Mesenteric fat pad (tissue), 1 donor: ENCODE measurements around the gene CRYGD. TPM values are rescaled to one million over a fixed set of nuclear protein-coding genes. Genes with fewer than 3 reads are reported as not detected.
"Not testable (repeated sequence)": the region's sequence is repeated elsewhere in the genome, so short reads cannot be mapped to it uniquely, and the experiment has no call there.

Experiments used
- DNase-seq: peaks from one replicate; pipeline ENCODE4 v3.0.0-alpha.2; 2020; ENCODE audit warnings: low spot score
- long read RNA-seq: library from polyadenylated mRNA; unstranded; transcript quantifications from one replicate; pipeline ENCODE4 v2.0.0, GENCODE V29; 2020
- total RNA-seq: library from RNA; stranded (reverse); fragmentation: NEBNext Ultra II Directional; extraction: Animal tissue kit (Norgen Biotek cat#: 25700); gene quantifications from one replicate; pipeline ENCODE4 v1.2.1, GENCODE V29; 2021
- donor health status: DM: yes; HTN: yes; CAD: no.

CRYGD gene
- not detected for total RNA-seq
- long read RNA-seq, result 0 reads

DNA sequence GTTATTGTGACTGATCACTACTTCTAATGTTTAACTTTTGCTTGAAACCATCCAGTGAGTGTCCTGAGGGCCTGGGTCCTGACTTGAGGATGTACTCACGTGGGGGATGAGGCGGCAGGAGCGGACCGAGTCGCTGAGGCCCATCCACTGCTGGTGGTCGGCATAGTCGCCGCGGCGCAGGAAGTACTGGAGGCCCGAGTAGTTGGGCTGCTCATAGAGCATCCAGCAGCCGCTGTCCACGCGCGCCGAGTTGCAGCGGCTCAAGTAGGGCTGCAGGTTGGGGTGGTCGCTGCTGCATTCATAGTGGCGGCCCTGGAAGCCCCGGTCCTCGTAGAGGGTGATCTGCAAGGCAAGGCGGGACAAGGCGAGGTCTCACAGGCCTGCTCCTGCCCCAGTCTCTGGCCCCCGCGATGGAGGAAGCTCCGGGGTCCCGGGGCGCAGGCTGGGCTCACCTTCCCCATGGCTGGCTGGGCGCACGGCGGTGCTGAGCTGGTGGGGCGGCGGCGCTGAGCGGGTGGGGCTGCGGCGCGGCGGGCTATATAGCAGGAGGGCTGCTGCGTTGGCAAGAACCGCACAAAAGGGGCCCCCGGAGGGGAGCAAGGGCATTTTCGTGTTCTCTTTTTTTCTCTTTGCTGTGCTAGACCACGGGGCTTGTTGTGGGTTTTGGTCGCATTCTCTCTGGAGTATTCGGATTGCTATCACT is at the start of gene CRYGD:
Gene CRYGD (minus strand): TSS at position 512 of the 703 bp plus-strand sequence. CDS start 51 bp downstream, at position 461.
- DNase-seq, result not testable (repeated sequence)

DNA sequence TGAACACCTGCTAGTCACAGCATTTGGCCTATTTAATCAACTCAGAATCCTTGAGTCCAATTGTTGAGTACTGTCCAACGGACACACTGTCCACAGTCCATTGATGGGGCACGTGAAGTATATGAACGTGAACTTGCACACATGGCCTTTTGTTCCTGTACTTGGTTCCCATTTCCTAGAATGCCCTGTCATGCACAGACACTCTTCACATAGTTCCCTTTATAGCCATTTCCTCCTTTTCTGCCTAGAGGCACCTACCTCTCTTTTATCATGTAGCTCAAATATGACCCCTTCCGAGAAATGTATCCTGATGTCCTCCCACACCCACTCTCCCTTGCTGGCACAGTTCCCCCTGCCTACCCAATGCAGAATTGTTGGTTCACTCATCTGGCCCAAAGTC is 47.8 kb upstream of the CRYGD start:
- DNase-seq, result no peak

DNA sequence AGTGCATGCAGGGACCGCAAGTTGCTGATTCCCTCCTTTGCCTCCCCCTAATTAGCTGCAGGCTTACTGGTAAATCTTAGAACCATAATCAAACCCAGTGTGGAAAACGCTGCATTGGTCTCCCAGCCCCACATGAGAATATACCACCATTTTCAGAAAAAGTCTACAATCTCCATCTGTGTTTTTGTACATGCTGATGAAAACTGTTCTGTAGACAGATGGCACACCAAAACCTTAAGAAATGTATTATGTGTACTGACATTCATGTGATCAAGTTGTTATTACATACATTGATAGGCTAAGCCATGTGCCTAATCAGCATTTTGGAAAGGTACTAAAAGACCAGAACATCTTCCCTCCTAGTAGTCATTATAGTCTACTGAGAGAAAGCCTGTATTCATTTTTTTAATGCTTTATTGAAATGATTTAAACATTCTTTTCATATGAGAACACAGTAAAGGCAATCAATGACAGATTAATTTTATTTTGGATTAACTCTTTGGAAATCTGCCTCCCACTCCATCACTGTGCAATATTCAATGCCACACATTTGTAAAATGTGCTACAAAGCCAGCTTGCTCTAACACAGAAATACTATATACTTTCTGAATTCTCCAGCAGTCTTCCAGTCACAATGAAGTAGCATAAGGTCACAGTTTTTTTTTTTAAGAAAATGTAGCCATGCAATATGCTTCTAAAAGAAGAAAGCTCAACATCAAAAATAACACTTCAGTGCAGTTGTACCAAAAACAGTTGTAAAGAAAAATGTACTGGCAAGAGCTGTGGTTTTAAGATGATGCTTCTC is 40.8 kb upstream of the CRYGD start:
- DNase-seq, result no peak

DNA sequence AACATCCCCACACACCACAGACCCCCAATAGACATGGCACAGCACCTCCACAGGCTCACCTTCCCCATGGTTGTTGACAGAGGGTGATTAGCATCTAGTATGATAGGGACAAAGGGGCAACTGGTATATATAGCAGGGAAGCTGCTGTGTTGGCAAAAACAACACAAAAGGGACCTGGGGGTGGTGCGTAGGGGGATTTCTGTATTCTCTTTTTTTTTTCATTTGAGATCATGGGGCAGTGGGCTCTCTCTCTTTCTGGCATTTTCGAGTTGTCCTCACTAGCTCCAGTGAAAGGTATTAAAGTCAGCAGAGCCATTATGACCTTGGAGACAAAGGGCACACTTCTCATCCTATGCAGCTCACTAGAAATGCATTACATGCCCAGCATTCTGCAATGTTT is 39.2 kb upstream of the CRYGD start, which contains the start of gene CRYGA:
Gene CRYGA (minus strand): TSS at position 101 of the 400 bp plus-strand sequence. CDS start 33 bp downstream, at position 68.
- DNase-seq, result no peak

DNA sequence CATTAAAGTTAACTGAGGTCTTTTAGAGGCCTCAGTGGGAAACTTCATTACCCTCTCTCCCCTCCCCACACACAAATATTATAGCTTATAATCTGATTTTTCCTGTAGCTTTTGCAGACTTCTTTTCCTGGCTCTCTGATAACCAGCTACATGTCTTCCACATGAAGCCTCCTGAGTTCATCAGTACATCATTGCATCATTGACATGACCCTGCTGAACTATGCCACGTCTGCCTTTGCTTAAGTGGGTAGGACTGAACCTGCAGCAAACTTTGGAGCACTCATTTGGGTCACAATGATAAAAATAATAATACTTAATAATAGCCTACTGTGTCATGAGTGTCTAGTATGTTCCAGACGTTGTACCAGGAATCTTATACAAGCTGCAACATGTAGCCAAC is 32.1 kb upstream of the CRYGD start:
- DNase-seq, result no peak

DNA sequence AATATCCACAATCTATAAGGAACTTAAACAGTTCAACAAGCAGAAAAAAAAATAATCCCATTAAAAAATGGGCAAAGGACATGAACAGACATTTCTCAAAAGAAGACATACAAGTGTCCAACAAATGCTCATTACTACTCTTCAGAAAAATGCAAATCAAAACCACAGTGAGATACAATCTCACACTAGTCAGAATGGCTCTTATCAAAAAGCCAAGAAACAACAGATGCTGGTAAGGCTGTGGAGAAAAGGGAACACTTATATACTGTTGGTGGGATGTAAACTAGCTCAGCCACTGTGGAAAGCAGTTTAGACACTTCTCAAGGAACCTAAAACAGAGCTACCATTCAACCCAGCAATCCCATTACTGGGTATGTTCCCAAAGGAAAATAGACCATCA is 28.8 kb upstream of the CRYGD start:
- DNase-seq, result no peak

DNA sequence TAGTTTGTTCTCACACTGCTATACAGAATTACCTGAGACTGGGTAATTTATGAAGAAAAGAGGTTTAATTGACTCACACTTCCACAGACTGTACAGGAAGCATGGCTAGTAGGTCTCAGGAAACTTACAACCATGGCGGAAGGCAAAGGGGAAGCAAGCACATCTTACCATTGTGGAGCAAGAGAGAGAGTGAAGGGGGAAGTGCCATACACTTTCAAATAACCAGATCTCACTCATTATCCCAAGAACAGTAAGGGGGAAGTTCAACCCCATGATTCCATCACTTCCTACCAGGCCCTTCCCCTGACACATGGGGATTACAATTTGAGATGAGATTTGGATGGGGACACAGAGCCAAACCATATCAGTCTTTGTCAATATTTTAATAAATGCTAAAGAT is 26.6 kb upstream of the CRYGD start:
- DNase-seq, result no peak

DNA sequence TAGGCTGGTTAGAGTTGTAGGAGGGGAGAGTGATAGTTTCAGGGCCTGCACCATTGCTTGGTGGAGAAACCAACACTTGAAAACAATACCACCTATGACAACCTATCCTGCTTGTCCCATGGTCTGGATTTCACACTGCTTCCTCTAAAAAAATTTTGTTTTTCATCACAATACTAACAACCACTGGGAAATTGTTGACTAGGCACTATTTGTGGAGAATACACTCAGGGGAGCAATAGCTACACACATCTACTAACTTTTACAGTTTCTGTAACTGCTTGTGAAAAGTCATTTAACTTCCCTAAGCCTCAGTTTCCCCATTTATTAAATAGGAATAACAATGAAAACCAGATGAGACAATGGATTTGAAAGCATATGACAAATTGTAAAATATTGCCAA is 25.8 kb upstream of the CRYGD start:
- DNase-seq, result no peak

DNA sequence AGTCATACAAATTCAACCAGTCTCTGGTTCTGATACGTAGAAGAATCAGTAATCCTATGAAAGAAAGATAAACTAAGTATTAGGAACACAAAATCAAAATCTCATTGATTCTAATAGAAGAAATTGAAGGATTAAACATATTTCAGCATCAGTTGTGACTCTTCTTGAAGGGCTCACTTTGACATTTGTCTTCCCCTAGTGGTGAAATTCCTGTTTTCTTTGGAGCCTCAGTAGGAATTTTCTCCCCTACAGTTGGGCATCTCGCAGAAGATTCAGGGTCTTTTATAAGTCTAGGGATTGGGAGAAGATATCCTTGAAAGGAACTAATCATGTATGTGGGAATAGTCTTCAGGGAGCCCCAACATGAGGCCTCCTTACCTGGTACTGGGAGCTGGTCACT is 24.5 kb upstream of the CRYGD start:
- DNase-seq, result no peak

DNA sequence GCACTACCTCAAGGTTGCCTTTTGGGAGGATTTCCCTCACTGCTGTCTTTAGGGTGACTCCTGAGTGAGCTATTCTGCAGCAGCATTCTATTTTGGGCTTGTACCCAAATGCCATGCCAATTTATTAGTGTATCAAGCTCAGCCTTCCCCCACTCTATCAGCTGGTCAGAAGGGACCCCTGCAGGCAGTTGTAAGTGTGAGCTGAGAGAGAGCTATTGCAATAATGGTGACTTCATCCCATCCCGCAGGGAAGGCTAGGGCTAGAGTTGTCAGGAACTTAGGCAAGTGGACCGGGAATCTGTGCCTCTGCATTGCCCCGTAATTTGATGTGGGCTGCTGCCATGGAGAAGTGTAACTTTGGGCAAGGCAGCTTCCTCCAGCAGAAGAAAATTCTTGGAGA is 23.4 kb upstream of the CRYGD start:
- no peak for DNase-seq

DNA sequence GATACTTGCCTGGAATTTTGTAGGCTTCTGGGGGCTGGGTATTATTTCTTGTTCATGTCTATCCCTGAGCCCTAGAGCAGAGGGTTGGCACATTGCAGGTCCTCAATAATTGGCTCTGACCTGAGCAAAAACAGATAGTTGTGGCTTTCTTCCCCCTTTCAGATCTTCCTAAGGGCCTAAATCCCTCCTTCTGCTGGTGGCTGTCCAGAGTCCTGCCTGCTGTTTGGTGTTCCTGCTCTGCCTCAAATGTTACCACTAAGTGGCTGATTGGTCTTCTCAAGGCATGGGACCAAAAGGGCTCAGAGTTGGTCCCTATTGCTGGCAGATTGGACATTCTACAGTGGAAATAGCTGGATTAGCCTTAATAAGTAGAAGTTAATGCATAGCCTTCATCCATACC is 22.7 kb upstream of the CRYGD start:
- DNase-seq, result no peak

DNA sequence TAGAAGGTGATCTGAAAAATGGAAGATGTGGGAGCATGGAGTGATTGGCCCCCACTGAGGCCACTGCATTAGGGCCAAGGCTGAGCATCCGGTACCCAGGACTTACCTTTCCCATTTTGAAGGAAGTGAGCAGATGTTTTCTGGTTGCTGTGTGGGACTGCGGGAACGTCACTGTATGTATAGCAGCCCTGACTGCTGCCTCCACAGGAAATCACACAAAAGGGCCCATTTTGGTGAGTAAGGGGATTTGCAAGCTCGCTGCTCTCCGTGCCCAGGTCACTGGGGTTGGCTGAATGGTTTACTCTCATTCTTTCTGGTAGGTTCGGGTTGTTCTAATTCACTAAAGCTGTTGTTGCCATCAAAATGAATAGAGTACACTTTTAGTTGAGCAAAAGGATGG is 21.7 kb upstream of the CRYGD start, which contains the start of gene CRYGB:
Gene CRYGB (minus strand): TSS at position 153 of the 400 bp plus-strand sequence. CDS start 38 bp downstream, at position 115.
- no peak for DNase-seq

DNA sequence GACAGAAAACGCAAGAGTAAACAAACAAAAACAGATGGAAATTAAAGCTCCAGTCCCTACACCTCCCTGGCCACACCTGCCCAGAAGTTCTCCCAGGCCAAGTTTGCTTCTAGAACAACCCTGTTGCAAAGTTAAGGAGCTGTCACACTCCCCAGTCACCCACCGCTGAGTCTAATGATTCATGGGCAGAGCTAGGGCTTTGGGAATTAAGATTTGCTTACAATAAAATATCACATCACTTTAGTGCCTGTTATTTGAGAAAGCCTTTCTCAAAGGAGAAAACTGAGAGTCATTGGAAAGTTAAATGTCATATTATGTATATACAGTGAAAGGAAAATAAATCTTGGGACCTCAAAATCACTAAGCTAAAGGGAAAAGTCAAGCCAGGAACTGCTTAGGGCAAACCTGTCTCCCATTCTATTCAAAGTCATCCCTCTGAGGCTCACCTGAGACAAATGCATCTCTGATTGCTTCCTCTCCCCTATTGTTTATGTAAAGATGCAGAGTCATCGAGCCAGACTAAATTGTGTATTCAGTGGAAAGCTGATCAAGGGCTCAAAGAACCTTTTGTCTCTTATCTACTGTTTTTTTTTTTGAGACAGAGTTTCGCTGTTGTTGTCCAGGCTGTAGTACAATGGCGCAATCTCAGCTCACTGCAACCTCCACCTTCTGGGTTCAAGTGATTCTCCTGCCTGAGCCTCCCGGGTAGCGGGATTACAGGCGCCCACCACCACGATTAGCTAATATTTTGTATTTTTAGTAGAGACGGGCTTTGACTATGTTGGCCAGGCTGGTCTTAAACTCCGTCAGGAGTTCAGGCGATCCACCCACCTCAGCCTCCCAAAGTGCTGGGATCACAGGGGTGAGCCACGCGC is 18.8 kb upstream of the CRYGD start:
- no peak for DNase-seq

DNA sequence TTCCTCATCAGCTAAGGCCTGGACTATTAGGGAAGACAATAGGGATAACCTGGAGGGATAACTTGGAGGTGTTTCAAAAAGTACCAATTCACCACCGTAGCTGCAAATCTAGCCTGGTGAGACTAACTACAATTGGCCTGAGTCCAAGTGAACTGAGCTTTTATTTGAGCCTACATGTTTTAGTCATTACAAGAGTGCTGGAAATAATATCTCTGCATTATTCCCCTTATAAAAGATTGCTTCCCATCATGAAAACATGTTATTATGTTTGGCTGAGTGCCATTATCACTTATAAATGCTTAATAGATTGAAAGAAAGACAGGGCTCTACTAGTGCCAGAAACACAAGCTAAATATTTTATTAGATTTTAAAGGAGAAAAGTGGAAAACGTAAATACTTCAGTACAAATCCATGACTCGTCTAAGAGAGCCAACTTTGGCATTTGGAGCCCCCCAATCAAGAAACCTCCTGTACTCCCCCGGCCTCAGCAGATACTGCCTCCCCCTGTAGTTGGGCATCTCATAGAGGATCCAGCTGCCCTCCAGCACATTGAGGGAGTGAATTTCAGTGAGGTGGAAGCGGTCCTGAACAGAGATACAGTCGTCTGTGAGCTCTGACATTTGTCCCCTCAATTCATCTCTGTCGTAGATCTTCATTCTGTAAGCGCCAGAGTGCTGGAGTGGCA is 18.1 kb upstream of the CRYGD start:
- DNase-seq, result no peak

DNA sequence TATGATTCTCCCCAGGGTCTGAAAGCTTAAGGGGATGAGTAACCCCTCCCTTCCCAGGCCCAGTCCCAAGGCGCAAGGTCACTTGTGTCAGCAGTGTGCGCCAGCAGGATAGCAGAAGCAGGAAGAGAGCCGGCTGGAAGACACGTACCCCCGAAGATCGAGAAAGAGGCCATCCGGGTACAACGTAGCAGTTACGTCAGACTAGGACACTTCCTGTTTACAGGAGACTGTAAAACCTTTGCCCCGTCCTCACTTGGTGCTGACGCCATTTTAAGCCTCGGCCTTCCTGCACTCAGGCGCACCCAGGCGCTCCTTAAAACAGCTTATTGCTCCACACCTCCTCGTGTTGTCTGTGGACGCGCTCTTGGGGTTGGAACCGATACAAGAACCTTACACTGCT is 15.1 kb upstream of the CRYGD start:
- DNase-seq, result no peak

DNA sequence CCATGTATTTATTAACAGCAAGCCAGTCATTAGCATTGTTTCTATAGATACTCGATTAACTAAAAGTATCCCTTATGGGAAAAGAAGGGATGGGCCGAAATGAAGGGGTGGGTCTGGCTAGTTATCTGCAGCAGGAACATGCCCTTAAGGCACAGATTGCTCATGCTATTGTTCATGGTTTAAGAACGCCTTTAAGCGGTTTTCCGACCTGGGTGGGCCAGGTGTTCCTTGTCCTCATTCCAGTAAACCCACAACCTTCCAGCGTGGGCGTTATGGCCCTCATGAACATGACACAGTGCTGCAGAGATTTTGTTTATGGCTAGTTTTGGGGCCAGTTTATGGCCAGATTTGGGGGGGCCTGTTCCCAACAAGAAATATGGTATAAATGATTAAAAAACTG is 14.0 kb upstream of the CRYGD start:
- not testable (repeated sequence) for DNase-seq

DNA sequence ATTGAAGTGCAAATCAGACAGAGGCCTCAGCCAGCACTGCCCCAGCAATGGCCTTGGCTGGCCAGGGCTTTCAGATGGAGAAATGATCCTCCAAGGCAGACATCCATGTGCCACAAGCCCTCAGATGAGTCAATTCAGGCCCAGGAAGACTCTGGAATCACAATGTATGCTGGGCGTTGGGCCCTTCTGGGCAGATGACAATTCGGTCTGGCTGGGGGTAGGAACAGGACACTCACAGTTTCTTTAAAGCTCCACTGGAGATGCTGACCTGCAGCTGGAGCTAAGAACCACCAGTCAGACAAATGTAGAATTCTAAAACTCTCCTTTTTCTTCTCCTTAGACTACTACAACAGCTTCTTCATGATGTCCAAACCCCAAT is 12.4 kb upstream of the CRYGD start:
- DNase-seq, result no peak

DNA sequence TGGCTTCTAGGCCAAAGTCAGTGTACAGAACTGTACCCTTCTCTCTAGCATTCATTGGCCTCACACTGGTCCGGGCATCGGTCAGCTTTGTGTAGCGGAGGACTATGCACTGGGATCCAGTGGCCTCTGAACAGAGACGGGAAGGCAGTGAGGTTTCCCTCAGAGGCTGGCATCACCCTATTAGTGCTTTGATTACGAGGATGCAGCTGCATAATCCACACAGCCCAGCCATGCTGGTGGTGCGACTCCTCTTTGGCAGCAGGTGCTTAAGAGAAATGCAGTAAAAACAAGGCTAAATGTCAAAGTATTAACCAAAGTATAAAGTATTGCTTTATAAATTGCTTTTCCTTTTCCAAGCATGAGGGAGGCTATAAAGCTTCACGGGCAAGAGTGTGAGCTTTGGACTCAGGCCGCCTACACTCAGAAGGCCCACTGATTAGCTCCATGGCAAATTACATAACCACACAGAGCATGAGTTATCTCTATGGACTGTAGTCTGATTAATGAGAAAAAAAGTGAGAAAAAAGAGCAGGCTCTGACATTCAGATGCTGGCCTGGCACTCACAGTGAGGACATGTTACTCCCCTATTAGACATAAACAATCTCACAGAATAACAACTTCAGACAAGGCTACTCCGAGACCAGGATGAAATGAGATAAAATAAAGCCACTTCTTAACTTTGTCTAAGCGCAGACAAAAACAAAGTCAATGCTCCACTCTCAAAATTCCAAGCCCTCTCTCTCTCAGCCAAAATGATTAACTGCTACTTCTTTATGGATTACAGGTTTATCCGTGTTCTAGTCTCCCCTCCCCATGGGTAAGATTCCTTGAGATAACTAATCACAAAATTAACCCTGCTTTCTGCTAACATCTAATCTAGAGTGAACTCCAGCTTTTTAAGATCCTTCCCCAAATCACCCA is 11.7 kb upstream of the CRYGD start:
- DNase-seq, result no peak

DNA sequence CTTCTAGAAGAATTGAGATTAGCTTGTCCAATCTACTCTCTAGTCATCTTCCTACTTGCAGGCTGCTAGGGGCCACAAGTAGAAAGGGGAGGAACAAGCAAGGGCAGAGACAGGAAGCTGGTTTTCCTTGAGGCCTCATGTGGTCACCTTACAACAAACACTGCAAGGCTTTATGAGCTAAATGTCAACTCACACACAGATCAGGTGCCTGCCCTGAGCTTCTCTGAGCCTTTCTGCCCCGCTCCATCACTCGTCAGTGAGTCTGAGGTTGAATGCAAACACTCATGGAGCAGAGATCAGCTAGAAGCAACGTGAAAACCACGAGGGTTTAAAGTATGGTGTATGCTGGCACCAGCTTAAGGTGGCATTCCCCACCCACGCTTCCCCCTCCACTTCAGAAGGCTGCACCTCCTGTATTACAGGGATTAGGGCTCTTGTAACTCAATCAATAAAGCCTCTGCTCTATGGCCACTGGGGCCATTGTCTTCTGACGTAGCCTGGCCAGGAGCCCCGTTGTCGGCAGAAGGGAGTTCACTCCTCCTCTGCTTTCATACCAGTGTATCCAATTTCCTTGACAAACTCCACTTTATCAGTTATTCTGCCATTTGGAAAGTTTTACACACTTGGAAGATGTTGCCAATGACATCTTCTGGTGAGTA is 10.7 kb upstream of the CRYGD start:
- no peak for DNase-seq
